GM21825 (cell line): Measurements from ENCODE around the gene ACY1.

Experiments used
- ATAC-seq: cut with Tn5 transposase; IDR thresholded peaks from one replicate; pipeline ENCODE4 v1.9.1; 2021; ENCODE audit warnings: mild to moderate bottlenecking, moderate library complexity; ENCODE audit not compliant: unreplicated experiment

Gene ACY1

GRCh38 chr3:51982838-51983577 is at the start of gene ACY1:
TSS of gene ACY1 (plus strand) at chr3:51983535. CDS start at chr3:51984065, 530 bp downstream.
- peak; percentile 70 for ATAC-seq

GRCh38 chr3:51934139-51934850 is 49.0 kb upstream of the ACY1 start:
- ATAC-seq, result no peak

- no peak for ATAC-seq
Measured at GRCh38 chr3:51934991-51935885, 48.1 kb upstream of the ACY1 start.

GRCh38 chr3:51935886-51936755 is 47.2 kb upstream of the ACY1 start:
- ATAC-seq, result no peak

GRCh38 chr3:51937014-51937413 is 46.3 kb upstream of the ACY1 start:
- no peak for ATAC-seq

GRCh38 chr3:51937611-51938450 is 45.5 kb upstream of the ACY1 start:
- ATAC-seq, result no peak

- no peak for ATAC-seq
Measured at GRCh38 chr3:51938780-51939425, 44.4 kb upstream of the ACY1 start.

- no peak for ATAC-seq
Measured at GRCh38 chr3:51940648-51941462, 42.5 kb upstream of the ACY1 start.

- no peak for ATAC-seq
Measured at GRCh38 chr3:51941463-51941797, 41.9 kb upstream of the ACY1 start.

- peak; percentile 87 for ATAC-seq
Measured at GRCh38 chr3:51941798-51942602, 41.3 kb upstream of the ACY1 start, which contains the start of the genes PARP3 and RRP9. TSS of gene PARP3 (plus strand) at chr3:51942363. CDS start at chr3:51943356, 993 bp downstream. TSS of gene RRP9 (minus strand) at chr3:51941904. CDS start at chr3:51941867, 37 bp downstream.

- no peak for ATAC-seq
Measured at GRCh38 chr3:51942603-51943450, 40.5 kb upstream of the ACY1 start.

GRCh38 chr3:51943451-51944391 is 39.6 kb upstream of the ACY1 start:
- ATAC-seq, result no peak

GRCh38 chr3:51944451-51945021 is 38.8 kb upstream of the ACY1 start:
- ATAC-seq, result no peak

GRCh38 chr3:51945031-51945840 is 38.1 kb upstream of the ACY1 start:
- ATAC-seq, result no peak
